Stomach (tissue), 9 donors: Measurements from ENCODE around the gene ENKD1. TPM values are rescaled to one million over a fixed set of nuclear protein-coding genes. Genes with fewer than 3 reads are reported as not detected.

Experiments used
- DNase-seq, 2 donors: peaks; one replicate each; pipeline versions ENCODE4 v3.0.0 to v3.0.0-alpha.2; 2013 to 2019
- H3K27ac ChIP-seq, 5 donors: fragments of 200-600 bp in 4 of 5; sonication (generic) in 4 of 5; one replicate each; pipeline ENCODE4 v1.5.1; 2013 to 2019; ENCODE audit warnings: mild to moderate bottlenecking in 1 of 5, moderate library complexity in 1 of 5
- H3K27me3 ChIP-seq, 3 donors: fragments of 200-600 bp; sonication (generic); one replicate each; pipeline ENCODE4 v1.5.1; 2017 to 2019; ENCODE audit warnings: mixed run types in 1 of 3
- H3K36me3 ChIP-seq, 4 donors: fragments of 200-600 bp; sonication (generic); 1 replicate in 3 of 4; 2 replicates in 1 of 4; pipeline ENCODE4 v1.5.1; 2016 to 2019
- H3K4me1 ChIP-seq, 4 donors: fragments of 200-600 bp; sonication (generic); one replicate each; pipeline ENCODE4 v1.5.1; 2016 to 2019
- H3K4me3 ChIP-seq, 4 donors: fragments of 200-600 bp; sonication (generic) in 3 of 4; one replicate each; pipeline ENCODE4 v1.5.1; 2016 to 2019; ENCODE audit warnings: mild to moderate bottlenecking in 1 of 4
- H3K9me3 ChIP-seq, 4 donors: fragments of 200-600 bp; sonication (generic); one replicate each; pipeline ENCODE4 v1.5.1; 2016 to 2019
- CTCF ChIP-seq, 7 experiments: fragments of 450-650 bp in 4 of 7; fragments of 200-600 bp in 3 of 7; sonication (generic) in 3 of 7; IDR thresholded peaks; one replicate each; pipeline ENCODE4 v1.5.1; 2016 to 2019; ENCODE audit warnings: antibody characterized with exemption in 7 of 7, control low read depth in 2 of 7, mild to moderate bottlenecking in 1 of 7
- EP300 ChIP-seq: sonication (generic); formaldehyde crosslinking; IDR thresholded peaks from one replicate; pipeline ENCODE4 v1.6.1; 2017; ENCODE audit warnings: antibody characterized with exemption
- POLR2A ChIP-seq, 4 donors: fragments of 450-650 bp; IDR thresholded peaks; one replicate each; pipeline ENCODE4 v1.6.1; 2016; ENCODE audit warnings: antibody characterized with exemption in 4 of 4, control low read depth in 2 of 4, mild to moderate bottlenecking in 1 of 4, moderate library complexity in 1 of 4
- POLR2AphosphoS5 ChIP-seq, 3 donors: sonication (generic); formaldehyde crosslinking; IDR thresholded peaks; one replicate each; pipeline ENCODE4 v1.6.1; 2016; ENCODE audit warnings: antibody characterized with exemption in 3 of 3
- WGBS, 5 donors: extraction: QIAGEN DNeasy Blood & Tissue Kit in 3 of 5; methylation state at CpG; one replicate each; pipeline versions ENCODE4 v1.1.5 to v1.1.7; 2013 to 2018; 5-methylcytosine and 5-hydroxymethylcytosine counted together
- intact Hi-C: fragments of 100-400 bp; cut with DNase I; formaldehyde crosslinking; loops from one replicate; pipeline ENCODE4 v1.15.1; 2023; ENCODE audit warnings: low total_unique reads
- polyA plus RNA-seq, 3 donors: library from polyadenylated mRNA; stranded (reverse); fragments of 200-250 nt; gene quantifications; one replicate each; pipeline ENCODE4 v1.2.3, GENCODE V29; 2013
- total RNA-seq, 5 donors: library from RNA; depleted of rRNA; stranded (reverse); fragments of >200 nt; gene quantifications; one replicate each; pipeline versions ENCODE4 v1.1.0 to v1.2.3, GENCODE V29; 2014 to 2016
- donor health status: healthy with polysubstance abuse.
- donor health status: Bipolar disorder and iron deficiency.
- donor health status: healthy.

The ENKD1 gene
- total and polyA plus RNA-seq, 8 donors = 5.8 to 113 (median 20.1) TPM

- Histone ChIP-seq H3K4me1 (peaks cover 26 to 55% (median 40%) of the 10 kb centered on the region in 4 donors), H3K36me3 (no peaks in the 10 kb centered on the region), H3K9me3 (no peaks in the 10 kb centered on the region), H3K27me3 (peaks cover 29 to 100% (median 83%) of the 10 kb centered on the region in 3 donors), H3K27ac (no peak overlapping the region), H3K4me3 (no peak overlapping the region)
- TF ChIP-seq POLR2AphosphoS5 (IDR thresholded peaks at IDR 0.05) = no peak
- intact Hi-C loops = no loop called here
- no peak for DNase-seq
- WGBS, 5 donors = 35 to 55% (median 48%) methylated on average over 18 to 35 of the region's 35 CpGs
These were observed 17.7 kb downstream of the ENKD1 start for GRCh38 chr16:67648764-67649407.

- peak in 1 of 2 donors; percentile 22 for DNase-seq
- no peak overlapping the region for H3K4me3 ChIP-seq
- intact Hi-C loops = no loop called here
- H3K4me1 ChIP-seq = peaks cover 19 to 49% (median 33%) of the 10 kb centered on the region in 4 donors
- WGBS, 5 donors = 23 to 39% (median 28%) methylated on average over 45 to 65 of the region's 65 CpGs
- TF ChIP-seq POLR2AphosphoS5 (IDR thresholded peaks at IDR 0.05) = no peak
- TF ChIP-seq POLR2A (IDR thresholded peaks at IDR 0.05) = no peak
- no peak for TF ChIP-seq CTCF (IDR thresholded peaks at IDR 0.05)
- TF ChIP-seq EP300 = no peak
- no peaks in the 10 kb centered on the region for H3K36me3 ChIP-seq
- peaks cover 22 to 95% (median 77%) of the 10 kb centered on the region in 3 donors for H3K27me3 ChIP-seq
- no peak overlapping the region for H3K27ac ChIP-seq
- H3K9me3 ChIP-seq = no peaks in the 10 kb centered on the region
These were observed 18.3 kb downstream of the ENKD1 start for GRCh38 chr16:67648088-67648763.

GRCh38 chr16:67647681-67648080 lies 18.9 kb downstream of the ENKD1 start:
- no peak for DNase-seq
- Histone ChIP-seq H3K4me1 (peaks cover 14 to 47% (median 29%) of the 10 kb centered on the region in 4 donors), H3K4me3 (no peak overlapping the region), H3K27me3 (peaks cover 22 to 89% (median 71%) of the 10 kb centered on the region in 3 donors), H3K36me3 (no peaks in the 10 kb centered on the region), H3K27ac (no peak overlapping the region), H3K9me3 (no peaks in the 10 kb centered on the region)
- intact Hi-C loops = no loop called here
- no peak for TF ChIP-seq POLR2AphosphoS5 (IDR thresholded peaks at IDR 0.05)
- TF ChIP-seq CTCF (IDR thresholded peaks at IDR 0.05) = no peak
- TF ChIP-seq POLR2A (IDR thresholded peaks at IDR 0.05) = no peak
- no peak for TF ChIP-seq EP300
- 69 to 81% (median 73%) methylated on average over 11 to 13 of the region's 13 CpGs for WGBS, 5 donors

- Histone ChIP-seq H3K9me3 (no peaks in the 10 kb centered on the region), H3K4me3 (no peak overlapping the region), H3K27me3 (peaks cover 22 to 84% (median 66%) of the 10 kb centered on the region in 3 donors), H3K27ac (no peak overlapping the region), H3K4me1 (peaks cover 12 to 48% (median 29%) of the 10 kb centered on the region in 4 donors), H3K36me3 (no peaks in the 10 kb centered on the region)
- DNase-seq = no peak
- intact Hi-C loops = no loop called here
- 66 to 78% (median 67%) methylated on average over 13 to 15 of the region's 15 CpGs for WGBS, 5 donors
- TF ChIP-seq POLR2A (IDR thresholded peaks at IDR 0.05) (no peak), POLR2AphosphoS5 (IDR thresholded peaks at IDR 0.05) (no peak), EP300 (no peak), CTCF (IDR thresholded peaks at IDR 0.05) (no peak)
These were observed 19.4 kb downstream of the ENKD1 start for GRCh38 chr16:67647111-67647651.
